Measurements from ENCODE around the gene PIK3R6. TPM values are rescaled to one million over a fixed set of nuclear protein-coding genes. Genes with fewer than 3 reads are reported as not detected.

PIK3R6 gene
- total RNA-seq, 1 experiment from 2014 or later = not detected

GRCh38 chr17:8859804-8860430 is 7.6 kb downstream of the PIK3R6 start:
- no CpG with 5 or more reads among the region's 14 CpGs for WGBS (ENCODE audit: extremely low coverage, insufficient read length, low lambda C conversion rate)
- Histone ChIP-seq H3K79me1 (ENCODE audit: insufficient read depth, low read depth, low read length, poor library complexity, severe bottlenecking) (no peaks in the 10 kb centered on the region), H2BK120ac (ENCODE audit: low read depth, low read length, poor library complexity, severe bottlenecking) (no peak overlapping the region), H2BK15ac (ENCODE audit: low read depth, low read length) (no peak overlapping the region), H2AFZ (ENCODE audit: low read length) (no peak overlapping the region), H3K14ac (ENCODE audit: insufficient read depth, low read length) (no peak overlapping the region), H3K9ac (ENCODE audit: extremely low read depth, insufficient read length, low read length) (no peak overlapping the region), H4K91ac (ENCODE audit: insufficient read length, low read depth, low read length) (no peak overlapping the region), H3K27me3 (ENCODE audit: insufficient read depth, low read length) (no peaks in the 10 kb centered on the region), H3K4me2 (ENCODE audit: insufficient read depth, insufficient read length, low read length) (no peak overlapping the region), H2BK12ac (ENCODE audit: insufficient read length, low read depth, low read length) (no peak overlapping the region), H4K5ac (ENCODE audit: insufficient read length, low read depth, low read length) (no peak overlapping the region), H3K23me2 (ENCODE audit: insufficient read length, low read depth, low read length, poor library complexity, severe bottlenecking) (no peaks in the 10 kb centered on the region), H3K79me2 (ENCODE audit: insufficient read depth, low read length) (no peaks in the 10 kb centered on the region), H4K20me1 (ENCODE audit: control insufficient read depth, insufficient read depth, insufficient read length) (no peaks in the 10 kb centered on the region), H3K27ac (ENCODE audit: insufficient read length, low read depth, low read length) (no peak overlapping the region), H3K23ac (ENCODE audit: insufficient read length, low read depth, low read length) (no peak overlapping the region), H3K4ac (ENCODE audit: low read depth, low read length) (no peak overlapping the region), H3K4me1 (ENCODE audit: insufficient read depth, low read length) (peaks cover 8% of the 10 kb centered on the region; the same call in 1 of the 2 replicates), H3K18ac (ENCODE audit: insufficient read length, low read depth, low read length) (no peak overlapping the region), H4K8ac (replicated peaks; ENCODE audit: insufficient read length, low read depth, low read length) (no peak overlapping the region), H3T11ph (ENCODE audit: low read length) (no peak overlapping the region), H2BK20ac (ENCODE audit: low read depth, low read length, poor library complexity, severe bottlenecking) (no peak overlapping the region), H2BK5ac (ENCODE audit: insufficient read length, low read length) (no peak overlapping the region), H2AK5ac (ENCODE audit: insufficient read length, low read length) (no peak overlapping the region), H3K56ac (ENCODE audit: insufficient read length, low read depth, low read length) (no peak overlapping the region), H3K9me3 (ENCODE audit: control insufficient read depth, low read depth, low read length) (no peaks in the 10 kb centered on the region)
- TF ChIP-seq CTCF (conservative IDR thresholded peaks at IDR 0.05) = no peak
- Mint-ChIP-seq H3K4me3 (no peak overlapping the region), H3K27me3 (ENCODE audit: low read depth) (no peaks in the 10 kb centered on the region), H3K36me3 (ENCODE audit: insufficient read depth in 1 of 3, low read depth in 3 of 3) (no peaks in the 10 kb centered on the region; a peak in 1 of 7 replicates), H3K4me1 (peaks cover 24 to 28% of the 10 kb centered on the region in 2 experiments), H3K27ac (no peak overlapping the region; a peak in 1 of 7 replicates), H3K9me3 (no peaks in the 10 kb centered on the region; a peak in 1 of 5 replicates)
- peak; percentile 26 for DNase-seq
